Breast epithelium (tissue), 3 donors: ENCODE measurements around the gene NSMF.

Source experiments
- POLR2A ChIP-seq: fragments of 450-650 bp; IDR thresholded peaks from one replicate; pipeline ENCODE4 v1.6.1; 2016; ENCODE audit warnings: antibody characterized with exemption, mild to moderate bottlenecking, moderate library complexity
- POLR2AphosphoS5 ChIP-seq, 3 donors: sonication (generic); formaldehyde crosslinking; IDR thresholded peaks; one replicate each; pipeline ENCODE4 v1.6.1; 2017; ENCODE audit warnings: antibody characterized with exemption in 3 of 3
- TF ChIP-seq, protein P1 (sequence below), 3 donors: fragments of 450-650 bp; IDR thresholded peaks; one replicate each; pipeline ENCODE4 v1.5.1; 2016 to 2017; ENCODE audit warnings: antibody characterized with exemption in 3 of 3, mild to moderate bottlenecking in 3 of 3, moderate library complexity in 3 of 3

DNA sequence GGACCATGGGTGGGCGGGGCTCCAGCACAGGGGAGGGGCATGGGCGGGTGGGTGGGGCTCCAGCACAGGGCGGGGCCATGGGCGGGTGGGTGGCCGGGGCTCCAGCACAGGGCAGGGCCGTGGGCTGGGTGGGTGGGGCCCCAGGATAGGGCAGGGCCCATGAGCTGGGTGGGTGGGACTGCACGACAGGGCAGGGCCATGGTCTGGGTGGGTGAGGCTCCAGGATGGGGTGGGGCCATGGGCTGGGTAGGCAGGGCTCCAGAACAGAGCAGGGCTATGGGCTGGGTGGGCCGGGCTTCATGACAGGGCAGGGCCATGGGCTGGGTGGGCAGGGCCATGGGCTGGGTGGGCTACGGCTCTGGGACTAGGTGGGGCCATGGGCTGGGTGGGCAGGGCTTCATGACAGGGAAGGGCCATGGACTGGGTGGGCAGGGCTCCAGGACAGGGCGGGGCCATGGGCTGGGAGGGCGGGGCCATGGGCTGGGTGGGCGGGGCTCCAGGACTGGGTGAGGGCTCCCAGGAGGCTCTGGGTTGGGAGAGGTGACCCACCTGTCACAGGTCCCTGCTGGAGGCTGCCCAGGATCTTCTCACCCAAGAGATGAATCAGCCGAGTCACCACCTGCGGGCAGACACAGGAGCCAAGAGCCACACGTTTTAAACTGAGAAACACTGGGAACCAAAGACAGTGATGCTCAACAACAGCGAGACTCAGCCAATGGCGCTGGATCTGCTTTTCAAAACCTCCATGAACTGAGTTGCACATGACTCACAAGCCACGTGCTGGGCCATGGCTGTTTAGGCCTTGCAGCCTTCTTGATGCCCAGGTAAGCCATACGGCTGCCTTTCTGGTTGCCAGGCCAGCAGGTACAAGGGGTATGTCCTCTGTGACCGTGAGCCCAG lies 33.6 kb upstream of the NSMF start:
- TF ChIP-seq POLR2A (no peak), POLR2AphosphoS5 (IDR thresholded peaks at IDR 0.05) (no peak)
- TF ChIP-seq, protein P1, sequence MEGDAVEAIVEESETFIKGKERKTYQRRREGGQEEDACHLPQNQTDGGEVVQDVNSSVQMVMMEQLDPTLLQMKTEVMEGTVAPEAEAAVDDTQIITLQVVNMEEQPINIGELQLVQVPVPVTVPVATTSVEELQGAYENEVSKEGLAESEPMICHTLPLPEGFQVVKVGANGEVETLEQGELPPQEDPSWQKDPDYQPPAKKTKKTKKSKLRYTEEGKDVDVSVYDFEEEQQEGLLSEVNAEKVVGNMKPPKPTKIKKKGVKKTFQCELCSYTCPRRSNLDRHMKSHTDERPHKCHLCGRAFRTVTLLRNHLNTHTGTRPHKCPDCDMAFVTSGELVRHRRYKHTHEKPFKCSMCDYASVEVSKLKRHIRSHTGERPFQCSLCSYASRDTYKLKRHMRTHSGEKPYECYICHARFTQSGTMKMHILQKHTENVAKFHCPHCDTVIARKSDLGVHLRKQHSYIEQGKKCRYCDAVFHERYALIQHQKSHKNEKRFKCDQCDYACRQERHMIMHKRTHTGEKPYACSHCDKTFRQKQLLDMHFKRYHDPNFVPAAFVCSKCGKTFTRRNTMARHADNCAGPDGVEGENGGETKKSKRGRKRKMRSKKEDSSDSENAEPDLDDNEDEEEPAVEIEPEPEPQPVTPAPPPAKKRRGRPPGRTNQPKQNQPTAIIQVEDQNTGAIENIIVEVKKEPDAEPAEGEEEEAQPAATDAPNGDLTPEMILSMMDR (IDR thresholded peaks at IDR 0.05): no peak
